Eye (tissue), 1 donor: ENCODE data around the gene SCRN2.
A peak's percentile ranks its signal among the peaks of the same experiment; 100 is the strongest.

Experiments used
- DNase-seq: peaks from one replicate; pipeline ENCODE4 v3.0.0-alpha.2; 2015

Gene SCRN2

DNA sequence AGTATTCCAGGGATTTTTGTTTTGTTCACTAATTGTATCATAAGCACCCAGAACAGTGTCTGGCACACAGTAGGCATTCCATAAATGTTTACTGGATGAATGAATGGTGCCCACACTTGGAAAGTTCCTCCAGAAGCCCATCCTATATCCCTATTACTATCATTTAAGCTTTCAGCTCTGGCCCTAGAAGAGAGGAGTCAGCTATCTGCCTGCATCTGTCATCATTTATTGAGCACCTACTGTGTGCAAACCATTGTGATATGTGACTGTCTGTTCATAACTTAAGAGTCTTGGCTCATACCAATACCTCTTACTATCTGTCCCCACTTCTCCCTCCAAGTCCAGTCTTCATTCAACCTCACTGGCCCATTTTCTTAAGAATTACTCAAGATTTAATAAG, 30.0 kb upstream of the SCRN2 start:
- no peak for DNase-seq

DNA sequence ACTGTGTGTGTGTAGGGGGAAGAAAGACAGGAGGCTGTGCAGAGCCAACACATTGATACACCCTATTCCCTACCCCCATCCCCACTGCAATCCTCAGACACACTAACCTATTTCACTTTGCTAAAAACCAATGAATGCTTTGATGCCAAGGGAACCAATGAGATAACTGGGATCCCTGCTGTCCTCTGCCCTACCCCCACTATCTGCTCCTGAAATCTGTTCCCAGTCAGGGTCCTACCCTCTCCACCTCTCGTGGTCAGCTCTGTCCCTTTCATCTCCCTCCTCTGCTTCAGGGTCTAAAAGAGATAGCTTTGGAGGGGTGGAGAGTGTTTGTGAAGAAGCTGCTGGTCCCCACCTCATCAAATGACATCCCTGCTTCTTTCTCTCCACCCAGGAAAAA, 29.0 kb upstream of the SCRN2 start:
- no peak for DNase-seq

DNA sequence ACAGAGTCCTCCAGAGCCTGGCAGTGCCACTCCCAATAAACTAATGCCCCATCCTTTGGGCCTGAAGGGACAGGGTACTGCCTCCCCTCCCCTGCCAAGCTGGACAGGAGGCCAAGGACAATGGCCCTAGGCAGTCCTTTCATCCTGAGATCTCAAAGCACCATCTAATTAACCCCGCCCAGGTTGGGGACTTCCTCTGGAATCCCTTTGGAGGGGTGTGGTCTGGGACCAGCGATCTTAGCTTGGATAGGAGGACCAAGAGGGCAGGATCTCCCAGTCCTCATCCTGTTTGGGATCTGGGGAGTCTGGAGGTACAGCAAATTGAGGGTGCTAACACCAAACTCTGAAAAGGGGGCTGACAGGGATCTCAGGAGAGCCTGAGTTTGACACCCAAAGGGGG, 28.0 kb upstream of the SCRN2 start:
- DNase-seq: no peak

DNA sequence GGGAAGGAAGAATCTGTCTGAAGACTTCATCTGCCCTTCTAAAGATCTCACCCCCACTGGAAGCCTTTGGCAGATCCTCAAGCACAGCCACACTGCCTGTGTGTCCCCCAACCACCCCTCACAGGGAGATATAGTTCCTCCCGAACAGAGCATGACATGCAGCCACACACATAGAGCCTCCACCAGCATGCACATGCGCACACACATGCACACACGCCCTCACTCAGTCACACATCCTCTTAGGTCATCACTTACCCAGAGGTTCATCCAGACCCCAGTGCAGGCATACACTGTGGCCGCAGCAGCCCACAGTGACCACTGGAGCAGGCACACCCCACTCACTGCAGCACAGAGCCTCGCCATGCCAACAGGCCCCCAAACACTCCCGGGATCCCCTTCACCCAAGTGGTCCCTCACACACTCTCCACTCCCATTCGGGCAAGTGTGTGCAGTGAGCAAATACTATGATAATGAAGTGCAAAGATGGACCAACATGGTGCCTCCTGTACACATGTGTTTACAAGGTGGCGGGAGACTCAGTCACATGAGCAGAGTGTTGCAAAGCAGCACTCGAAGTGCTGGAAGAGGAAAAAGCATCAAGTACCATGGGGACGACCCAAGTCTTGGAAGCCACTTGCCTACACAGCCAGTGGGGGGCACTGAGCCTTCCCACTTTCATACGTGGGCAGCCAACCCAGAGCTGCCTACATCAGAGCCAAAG, 26.9 kb upstream of the SCRN2 start:
- DNase-seq: no peak

DNA sequence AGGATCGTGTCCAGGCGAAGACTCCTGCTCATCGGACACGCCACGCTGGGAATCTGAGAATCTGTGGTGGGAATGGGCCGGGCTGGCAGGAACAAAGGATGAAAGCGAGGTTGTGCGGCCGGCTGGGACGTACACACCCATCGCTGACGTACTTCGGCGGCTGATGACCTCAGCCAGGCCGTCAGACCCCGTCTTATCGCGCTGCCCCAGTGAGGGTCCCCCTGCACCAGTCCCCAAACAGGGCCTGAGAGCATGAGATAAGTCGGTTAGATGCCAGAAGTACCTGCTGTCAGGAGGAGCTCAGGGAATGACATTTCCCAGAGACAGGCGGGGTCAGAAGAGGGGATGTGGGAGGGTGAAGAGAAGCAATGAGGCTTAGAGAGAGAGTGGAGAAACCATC, 25.9 kb upstream of the SCRN2 start:
- DNase-seq: no peak

DNA sequence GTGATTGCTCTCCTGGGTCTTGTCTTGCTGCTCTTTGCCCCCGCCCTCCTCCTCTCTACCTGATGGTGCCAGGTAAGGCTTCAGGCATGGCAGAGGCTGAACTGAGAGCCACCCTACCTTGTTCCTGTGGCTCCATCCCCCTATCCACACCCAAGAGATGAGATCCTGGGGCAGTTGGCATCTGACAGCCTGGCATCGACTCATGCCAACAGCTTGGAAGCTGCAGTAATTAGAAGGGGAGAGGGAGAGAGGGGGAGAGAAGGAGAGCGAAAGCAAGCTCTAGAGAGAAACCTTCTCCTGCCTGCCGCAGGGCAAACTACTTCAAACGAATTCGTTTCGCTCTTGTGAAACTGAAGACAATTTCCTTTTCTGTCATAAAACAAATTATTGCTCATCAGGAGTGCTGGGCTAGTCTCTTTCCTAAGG, 23.7 kb upstream of the SCRN2 start:
- no peak for DNase-seq

DNA sequence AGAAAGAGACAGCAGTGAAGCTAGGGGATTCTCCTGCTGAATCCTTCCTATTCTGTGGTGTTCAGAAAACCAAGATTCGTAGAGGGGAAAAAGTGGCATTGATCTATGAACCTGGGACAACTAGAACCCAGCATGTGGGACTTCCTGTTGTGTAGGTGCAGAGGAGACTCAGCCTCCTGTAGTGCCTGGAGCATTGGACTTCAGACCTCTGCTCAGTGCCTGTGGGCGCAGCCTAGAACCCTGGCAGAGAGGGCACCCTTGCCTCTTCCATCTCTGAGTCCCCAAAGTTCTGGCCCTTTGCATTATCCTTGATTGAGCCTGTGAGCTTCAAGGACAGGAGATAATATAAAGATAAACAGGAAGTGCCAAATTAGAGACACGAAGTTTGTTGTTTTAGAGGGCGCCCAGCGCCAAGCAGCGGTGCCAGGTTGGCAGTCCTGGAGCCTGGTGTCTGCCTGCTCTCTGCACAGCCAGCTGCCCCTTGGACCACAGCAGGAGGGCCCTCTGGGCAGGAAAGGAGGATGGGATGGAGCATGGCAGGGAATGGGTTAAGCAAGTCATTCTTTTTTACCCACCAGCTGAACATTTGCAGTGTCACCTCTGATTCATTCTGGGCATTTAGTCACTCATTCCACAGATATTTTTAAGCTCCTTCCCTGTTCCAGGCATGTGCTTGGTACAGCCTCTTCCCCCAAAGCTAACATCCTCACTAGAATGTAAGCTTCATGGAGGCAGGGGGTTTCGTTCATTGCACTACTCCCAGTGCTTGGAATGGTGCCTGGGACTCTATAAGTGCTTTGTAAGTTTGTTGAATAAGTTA, 21.8 kb upstream of the SCRN2 start:
- DNase-seq: no peak

DNA sequence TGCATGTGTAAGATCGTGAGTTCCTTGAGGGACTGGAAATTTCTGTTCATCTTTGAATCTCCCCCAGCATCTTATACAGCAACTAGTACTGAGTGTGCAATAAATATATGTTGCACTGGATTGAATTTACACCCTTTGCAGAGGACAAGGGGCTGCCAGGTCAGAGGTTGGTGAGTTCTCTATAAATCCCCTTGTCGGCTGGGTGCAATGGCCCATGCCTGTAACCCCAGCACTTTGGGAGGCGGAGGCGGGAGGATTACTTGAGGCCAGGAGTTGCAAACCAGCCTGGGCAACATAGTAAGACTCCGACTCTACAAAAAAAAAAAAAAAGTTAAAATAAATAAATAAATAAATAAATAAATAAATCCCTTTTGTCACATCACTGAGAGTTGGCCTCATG, 19.3 kb upstream of the SCRN2 start:
- DNase-seq: no peak

DNA sequence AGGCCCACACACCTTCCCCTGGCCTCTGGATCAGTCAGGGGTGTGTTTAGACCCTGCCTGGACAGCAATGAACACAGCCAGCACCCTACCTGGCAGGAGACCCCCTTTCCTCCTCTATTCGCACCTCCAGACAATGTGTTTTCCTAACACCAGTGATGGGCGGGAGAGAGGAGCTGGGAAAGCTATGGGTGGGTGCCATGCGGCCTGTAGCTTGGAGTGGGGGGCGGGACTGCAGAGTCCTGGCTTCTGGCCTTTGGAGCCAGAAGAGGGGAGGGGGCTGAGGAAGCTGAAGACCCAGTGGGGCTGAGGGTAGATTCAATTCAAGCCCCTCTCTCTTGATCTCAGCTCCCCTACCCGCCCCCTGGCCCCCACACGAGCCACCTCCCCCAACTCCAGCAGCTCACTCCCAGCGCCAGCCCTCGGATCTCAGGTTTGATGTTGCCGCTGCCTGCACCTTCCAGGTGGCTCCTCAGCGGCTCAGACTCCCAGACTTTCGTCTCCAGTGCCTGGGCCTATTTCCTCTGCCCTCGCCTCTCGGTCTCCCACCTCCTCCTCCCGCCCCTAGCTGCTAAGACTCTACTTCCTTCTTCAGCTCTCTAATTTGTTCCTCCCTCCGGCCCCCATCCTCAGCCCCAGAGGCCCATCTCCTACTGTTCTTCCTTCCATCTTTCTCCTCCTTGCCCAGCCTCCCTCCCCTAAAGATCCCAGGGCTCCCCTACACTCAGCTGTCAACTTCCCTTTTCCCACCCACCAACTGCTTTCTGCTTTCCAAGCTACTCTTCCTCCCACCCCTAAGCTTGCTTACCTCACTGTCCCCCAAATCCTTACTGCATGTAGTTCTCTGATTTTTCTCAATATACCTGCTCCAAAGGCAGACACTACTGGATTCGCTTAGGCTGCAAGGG, 16.7 kb upstream of the SCRN2 start:
- DNase-seq: no peak

DNA sequence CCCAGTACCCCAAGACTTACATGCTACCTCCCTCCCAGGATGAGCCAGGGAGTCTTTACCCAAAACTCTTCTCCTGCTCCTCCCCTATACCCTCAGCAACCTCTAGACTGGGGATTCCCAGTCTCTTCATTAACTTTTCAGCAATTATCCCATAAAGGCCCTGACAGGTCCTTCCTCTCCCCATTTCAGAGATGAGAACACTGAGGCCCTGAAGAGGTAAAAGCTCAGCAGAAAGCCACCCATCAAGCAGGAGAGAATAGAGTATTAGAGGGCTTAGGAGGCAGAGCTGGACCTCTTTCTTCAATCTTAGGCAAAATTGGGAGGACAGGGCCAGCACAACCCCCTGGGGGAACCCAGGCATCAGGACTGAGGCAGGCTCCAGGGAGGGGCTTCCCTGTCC, 15.8 kb upstream of the SCRN2 start:
- no peak for DNase-seq

DNA sequence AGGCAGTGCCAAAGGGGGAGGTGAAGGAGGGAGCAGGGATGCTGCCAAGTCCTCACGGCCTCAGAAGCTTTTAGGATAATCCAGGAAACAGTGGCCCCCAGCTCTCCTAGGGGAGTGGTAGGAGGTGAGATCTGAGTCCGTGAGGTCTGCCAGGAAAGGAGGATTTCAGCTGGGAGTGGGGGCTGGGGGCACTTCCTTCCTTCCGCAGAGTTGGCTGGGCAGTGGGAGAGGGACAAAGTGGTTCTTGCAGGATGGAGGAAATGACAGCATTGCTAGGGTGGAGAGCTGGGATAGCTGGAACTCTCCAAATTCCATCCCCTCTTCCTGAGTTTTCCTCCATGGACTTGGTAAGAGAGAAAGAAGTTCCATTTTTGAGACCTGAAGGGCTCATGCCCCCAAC, 14.7 kb upstream of the SCRN2 start:
- no peak for DNase-seq

DNA sequence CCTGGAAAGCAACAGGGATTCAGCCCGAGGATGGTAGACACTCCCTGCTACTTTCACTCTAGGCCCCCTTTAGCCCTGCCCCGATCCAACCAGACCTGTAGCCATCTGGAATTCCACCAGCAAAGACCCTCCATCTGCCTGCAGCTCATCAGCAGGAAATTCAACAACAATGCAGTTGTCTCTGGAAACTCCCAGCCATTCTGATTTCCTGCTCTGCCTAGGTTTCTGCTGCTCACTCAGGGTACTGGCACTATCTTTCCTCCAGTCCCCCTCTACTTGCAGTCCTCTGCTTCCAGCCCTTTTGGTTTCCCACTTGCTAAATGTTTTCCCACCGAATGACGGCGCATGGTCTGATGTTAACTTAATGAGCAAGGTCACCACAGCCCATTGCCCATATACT, 12.5 kb upstream of the SCRN2 start:
- no peak for DNase-seq

DNA sequence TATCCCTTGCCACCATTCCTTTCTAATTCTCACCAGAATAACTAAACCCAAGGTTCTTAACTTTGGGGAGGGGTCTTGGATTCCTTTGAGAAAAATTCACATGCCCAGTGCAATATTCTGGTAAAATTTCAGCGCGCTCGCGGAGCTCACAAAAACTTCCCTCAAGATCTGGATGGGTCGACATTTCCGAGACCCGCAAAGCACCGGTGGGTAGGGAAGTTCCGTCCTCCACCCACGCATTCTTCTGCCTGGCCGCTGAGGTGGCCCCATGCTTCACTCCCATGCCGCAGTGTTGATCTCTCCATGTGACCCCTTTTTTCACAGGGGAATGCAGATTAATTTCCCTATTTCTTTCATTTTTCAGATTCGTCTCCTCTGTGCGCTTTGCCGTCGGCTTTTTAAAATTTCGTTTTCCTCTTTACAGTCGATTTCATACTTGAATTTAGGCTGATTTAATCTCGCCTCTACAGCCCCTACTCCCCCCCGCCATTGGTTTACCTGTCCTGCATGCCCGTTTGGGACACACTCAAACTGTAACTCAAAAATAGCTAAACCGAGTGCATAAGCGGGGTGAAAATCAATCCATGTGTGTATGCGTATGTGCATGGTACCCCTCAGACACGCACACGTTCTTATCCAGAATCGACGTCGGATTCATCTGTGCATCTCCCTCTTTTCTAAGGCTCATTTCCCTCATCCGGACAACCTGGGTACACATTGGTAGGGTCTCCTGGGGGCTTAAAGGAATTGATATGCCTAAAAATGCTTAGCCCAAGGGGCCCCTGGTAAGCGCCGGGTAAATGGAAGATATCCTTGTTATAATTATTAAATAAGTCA, 11.3 kb upstream of the SCRN2 start:
- DNase-seq: peak; percentile 76

DNA sequence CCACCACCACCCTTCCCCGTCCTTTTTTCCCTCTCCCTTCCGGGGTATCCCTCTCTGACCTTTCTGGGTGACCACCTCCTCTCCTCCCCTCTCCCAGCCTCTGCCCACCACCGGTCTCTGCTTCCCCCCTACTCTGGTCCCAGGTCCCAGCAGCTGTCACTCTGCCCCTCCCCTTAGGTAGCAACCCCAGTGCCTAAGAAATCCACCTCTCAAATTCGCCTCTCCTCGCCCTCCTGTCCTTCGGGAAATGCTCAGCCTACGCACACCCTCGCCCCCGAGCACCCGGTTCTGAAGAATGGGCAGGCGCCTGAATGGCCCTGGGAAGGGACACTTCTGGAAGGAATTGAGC, 10.7 kb upstream of the SCRN2 start:
- no peak for DNase-seq

DNA sequence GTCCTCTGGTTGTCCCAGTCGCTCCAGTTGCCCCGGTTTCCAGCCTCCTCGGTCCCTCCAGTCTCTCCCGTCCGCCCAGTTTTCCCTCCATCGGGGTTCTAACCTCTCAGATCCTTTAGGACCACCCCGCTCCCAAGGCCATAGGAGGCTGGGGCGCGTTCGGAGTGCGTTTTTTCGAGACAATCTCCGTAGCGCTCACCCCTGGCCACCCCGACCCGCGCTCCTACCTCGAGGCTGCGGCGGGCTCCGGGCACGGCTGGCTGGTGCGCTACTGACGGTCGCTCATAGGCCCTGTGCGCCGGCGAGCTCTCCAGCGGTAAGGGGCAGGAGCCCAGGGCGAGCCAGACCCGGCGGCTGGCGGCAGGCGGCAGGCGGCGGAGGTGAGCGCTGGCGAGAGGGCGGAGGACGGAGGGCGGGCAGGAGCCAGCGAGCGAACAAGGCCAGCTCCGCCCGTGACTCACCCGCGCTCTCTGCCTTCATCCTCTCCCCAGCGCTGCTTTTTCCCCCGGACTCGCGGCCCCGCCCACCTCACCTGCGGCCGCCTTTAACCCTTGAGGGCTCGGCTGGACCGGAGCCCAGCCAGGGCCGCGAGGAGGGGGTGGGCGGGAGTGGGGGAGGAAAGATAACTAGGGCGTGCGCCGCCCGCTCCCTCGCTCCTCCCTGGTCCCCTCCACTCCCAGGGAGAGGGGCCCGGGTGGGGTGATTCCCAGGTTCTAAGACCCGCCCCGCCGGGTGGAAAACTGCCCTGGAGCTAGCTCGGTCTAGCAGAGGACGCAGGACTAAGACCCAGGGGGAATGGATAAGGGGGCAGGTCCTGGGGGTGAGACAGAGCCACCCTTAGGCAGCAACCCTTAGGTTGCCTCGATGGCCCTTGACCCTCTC, 9.9 kb upstream of the SCRN2 start, which contains the start of gene SP6:
Gene SP6, minus strand, starts transcription at position 472 of the 882 bp plus-strand sequence. CDS start 2,734 bp downstream, outside the sequence.
- peak; percentile 75 for DNase-seq

DNA sequence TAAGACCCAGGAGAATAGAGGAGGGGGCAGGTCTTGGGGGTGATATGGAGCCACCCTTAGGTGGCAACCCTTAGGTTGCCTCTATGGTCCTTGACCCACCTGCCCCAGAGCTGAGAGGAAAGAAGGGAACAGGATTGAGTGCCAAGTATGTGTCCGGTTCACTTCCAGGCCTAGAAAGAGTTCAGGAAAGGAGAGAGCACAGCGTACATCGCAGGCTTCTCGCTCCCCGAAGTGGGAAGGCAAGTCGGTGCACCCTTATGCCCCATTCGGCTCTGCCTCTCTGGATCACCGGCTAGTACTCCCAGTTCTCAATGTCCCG, 9.3 kb upstream of the SCRN2 start:
- DNase-seq: no peak

DNA sequence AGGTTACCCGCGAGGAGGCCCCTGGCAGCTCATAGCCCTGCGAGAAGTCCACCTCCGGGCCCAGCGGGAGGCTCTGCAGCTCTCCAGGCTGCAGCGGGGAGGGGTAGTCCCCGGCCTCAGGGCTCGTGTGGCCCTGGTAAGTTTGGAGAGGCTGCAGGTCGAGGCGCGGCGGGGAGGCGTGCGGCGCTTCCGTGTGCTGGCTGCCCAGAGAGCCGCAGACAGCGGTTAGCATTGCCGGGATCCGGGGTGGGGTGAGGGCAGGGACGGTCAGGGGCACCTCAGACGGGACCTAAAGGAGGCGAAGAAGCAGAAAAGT, 7.1 kb upstream of the SCRN2 start:
- DNase-seq: no peak

DNA sequence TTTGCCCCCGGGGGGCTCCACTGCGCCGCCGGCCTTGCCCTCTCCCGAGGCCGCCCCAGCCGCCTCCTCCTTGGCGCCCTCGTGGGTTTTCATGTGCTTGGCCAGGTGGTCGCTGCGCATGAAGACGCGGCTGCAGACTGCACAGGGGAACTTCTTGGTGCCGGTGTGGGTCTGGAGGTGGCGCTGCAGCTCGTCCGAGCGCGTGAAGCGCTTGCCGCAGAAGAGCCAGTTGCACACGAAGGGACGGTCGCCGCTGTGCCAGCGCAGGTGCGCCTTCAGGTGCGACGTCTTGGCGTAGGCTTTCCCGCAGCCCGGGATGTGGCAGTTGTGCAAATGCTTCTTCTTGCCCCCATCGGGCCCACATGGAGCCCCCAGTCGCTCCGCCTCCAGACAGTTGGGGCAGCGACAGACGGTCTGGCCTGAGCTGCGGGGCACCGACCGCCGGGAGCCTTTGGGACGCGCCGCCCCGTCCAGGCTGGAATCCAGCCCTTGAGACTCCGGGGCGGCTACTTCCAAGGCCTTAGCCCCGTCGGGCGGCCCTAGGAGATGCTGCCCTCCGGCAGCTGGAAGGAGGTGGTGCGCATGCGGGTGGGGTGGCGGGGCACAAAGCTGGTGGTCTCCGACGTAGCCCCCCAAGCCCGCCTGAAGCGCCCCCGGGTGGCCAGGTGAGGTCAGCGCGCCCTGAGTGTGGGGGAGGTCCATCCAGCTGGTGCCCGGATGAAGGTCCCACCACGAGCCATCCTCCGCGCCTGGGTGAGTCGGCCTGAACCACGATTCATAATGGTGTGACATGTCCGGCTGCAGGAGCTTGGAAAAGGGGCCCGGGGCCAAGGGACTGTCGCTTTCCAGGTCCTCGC, 6.5 kb upstream of the SCRN2 start:
- no peak for DNase-seq

DNA sequence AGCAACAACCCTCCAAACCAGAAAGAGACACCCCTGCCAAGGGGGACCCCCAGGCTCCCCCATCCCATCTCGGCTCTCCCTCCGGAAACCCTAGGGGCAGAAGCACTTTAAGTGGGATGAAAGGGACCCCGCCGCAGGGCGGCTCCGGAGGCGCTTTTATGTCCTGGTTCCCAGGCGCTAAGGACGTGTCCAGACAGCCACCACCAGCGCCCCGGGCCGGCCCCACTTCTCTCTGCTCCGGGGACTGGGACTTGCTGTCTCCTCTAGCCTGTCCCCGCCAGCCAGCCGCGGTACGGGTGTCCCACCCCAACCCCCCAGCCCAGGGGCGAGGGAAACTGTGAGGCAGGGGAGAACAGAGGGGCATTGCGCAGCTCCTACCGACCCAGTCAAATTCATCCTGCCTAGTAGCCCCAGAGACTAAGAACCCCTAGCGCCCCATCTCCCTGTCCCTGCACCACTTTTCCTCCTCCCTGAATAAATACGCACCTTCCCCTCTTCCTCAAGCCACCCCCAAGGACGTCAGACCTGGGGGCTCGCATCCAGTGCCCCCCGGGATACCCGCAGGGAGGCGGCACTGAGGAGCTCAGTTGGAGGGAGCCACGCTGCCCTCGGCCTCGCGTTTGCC, 5.8 kb upstream of the SCRN2 start:
- DNase-seq: no peak

DNA sequence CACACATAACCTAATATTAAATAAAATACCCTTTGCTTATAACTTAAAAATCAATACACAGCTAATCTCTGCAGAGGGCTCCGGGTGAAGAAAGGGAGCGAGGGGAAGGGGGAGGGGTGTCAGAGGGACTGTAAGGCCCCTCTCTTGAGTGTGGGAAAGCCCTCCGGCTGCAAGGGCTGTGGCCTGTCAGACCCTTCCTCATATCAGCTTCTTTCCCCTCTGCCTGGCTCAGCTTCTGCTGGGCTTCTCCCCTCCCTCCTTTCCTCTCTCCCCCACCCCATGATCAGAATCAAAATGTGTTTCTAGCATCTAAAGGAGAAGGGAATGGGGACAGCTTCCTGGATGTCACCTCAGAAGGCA, 4.6 kb upstream of the SCRN2 start:
- DNase-seq: no peak
